Pancreas (tissue), 10 donors: ENCODE data around the gene FAM124A. TPM values are rescaled to one million over a fixed set of nuclear protein-coding genes. Genes with fewer than 3 reads are reported as not detected.

ENCODE experiments used
- ATAC-seq, 4 donors: fragments of 200-7000 bp; cut with Tn5 transposase; one replicate each; pipeline versions ENCODE4 v1.8.0 to v1.9.1; 2020; ENCODE audit warnings: mild to moderate bottlenecking in 4 of 4, moderate library complexity in 4 of 4
- DNase-seq, 6 donors: peaks; one replicate each; pipeline ENCODE4 v3.0.0-alpha.2; 2020
- FAIRE-seq: peaks from 2 replicates; lab custom pipeline; 2012; peaks lifted over from hg19 to GRCh38; lab: Jason Lieb, UNC
- H3K27ac ChIP-seq, 4 donors: fragments of 200-600 bp; sonication (generic); 1 replicate in 3 of 4; 2 replicates in 1 of 4; pipeline versions ENCODE4 v1.5.0 to v1.8.0; 2020
- H3K27me3 ChIP-seq, 4 donors: fragments of 200-600 bp; one replicate each; pipeline ENCODE4 v1.8.0; 2021
- H3K36me3 ChIP-seq, 3 donors: fragments of 200-600 bp; sonication (generic) in 1 of 3; one replicate each; pipeline versions ENCODE4 v1.5.0 to v1.8.0; 2020 to 2021
- H3K4me1 ChIP-seq, 3 donors: fragments of 200-600 bp; one replicate each; pipeline ENCODE4 v1.8.0; 2021
- H3K4me3 ChIP-seq, 4 donors: fragments of 200-600 bp; sonication (generic) in 2 of 4; one replicate each; pipeline versions ENCODE4 v1.5.0 to v1.8.0; 2020 to 2021
- H3K9me3 ChIP-seq, 4 donors: fragments of 200-600 bp; one replicate each; pipeline ENCODE4 v1.8.0; 2021
- CTCF ChIP-seq, 4 donors: fragments of 200-600 bp; sonication (generic) in 3 of 4; IDR thresholded peaks; one replicate each; pipeline versions ENCODE4 v1.5.0 to v1.8.0; 2021; ENCODE audit warnings: antibody characterized with exemption in 4 of 4
- WGBS, 2 donors: extraction: QIAGEN DNeasy Blood & Tissue Kit; methylation state at CpG; one replicate each; pipeline ENCODE4 v1.1.7; 2013; 5-methylcytosine and 5-hydroxymethylcytosine counted together
- intact Hi-C, 3 donors: fragments of 100-400 bp; cut with DNase I; formaldehyde crosslinking; loops; one replicate each; pipeline versions ENCODE4 v1.11.1 to v1.14.2; 2022
- polyA plus RNA-seq, 2 donors: library from polyadenylated mRNA; stranded (reverse); fragments of 200-250 nt; gene quantifications; one replicate each; pipeline ENCODE4 v1.2.3, GENCODE V29; 2013
- total RNA-seq, 6 donors: library from RNA; stranded (reverse); fragmentation: NEBNext Ultra II Directional in 4 of 6; extraction: Animal tissue kit (Norgen Biotek cat#: 25700) in 4 of 6; gene quantifications; one replicate each; pipeline versions ENCODE4 v1.2.1 to v1.2.4, GENCODE V29; 2021 to 2023
- donor health status: healthy with polysubstance abuse.
- donor health status: DM: no; HTN: no; CAD: no; lungs with moderate emphysema.
- donor health status: DM: no; HTN: no; CAD: no.
- donor health status: control.
- donor health status: control.
- donor health status: Bipolar disorder and iron deficiency.
- donor health status: DM: yes; HTN: yes; CAD: no.
- donor health status: DM: no; HTN: no; CAD: no.
- donor health status: DM: no; HTN: no; CAD: no.
- donor health status: DM: yes; HTN: yes; CAD: no.

Gene FAM124A
- total and polyA plus RNA-seq, 8 donors, result 0.47 to 1.6 (median 0.77) TPM

- ATAC-seq, result no peak
- H3K4me1 ChIP-seq, result peaks cover 1 to 11% (median 3%) of the 10 kb centered on the region in 3 donors
- H3K36me3 ChIP-seq, result no peaks in the 10 kb centered on the region
- no peak for DNase-seq
- no peak for FAIRE-seq
- no peak overlapping the region for H3K4me3 ChIP-seq
- no peak for TF ChIP-seq CTCF (IDR thresholded peaks at IDR 0.05)
- H3K27me3 ChIP-seq, result peaks cover 0 to 3% (median 0%) of the 10 kb centered on the region in 4 donors
- intact Hi-C loops, result no loop called here
- 74 to 93% methylated on average over 2 of the region's 2 CpGs for WGBS, 2 donors
- no peaks in the 10 kb centered on the region for H3K9me3 ChIP-seq
- H3K27ac ChIP-seq, result no peak overlapping the region
Observed at GRCh38 chr13:51245583-51245982, 23.4 kb downstream of the FAM124A start.

GRCh38 chr13:51246025-51246417, 23.8 kb downstream of the FAM124A start:
- WGBS, 2 donors, result 50 to 52% methylated on average over 4 of the region's 4 CpGs
- Histone ChIP-seq H3K4me3 (no peak overlapping the region), H3K27me3 (peaks cover 0 to 3% (median 0%) of the 10 kb centered on the region in 4 donors), H3K36me3 (no peaks in the 10 kb centered on the region), H3K9me3 (no peaks in the 10 kb centered on the region), H3K4me1 (peaks cover 4 to 15% (median 6%) of the 10 kb centered on the region in 3 donors), H3K27ac (no peak overlapping the region)
- intact Hi-C loops, result no loop called here
- DNase-seq, result no peak
- FAIRE-seq, result no peak
- no peak for TF ChIP-seq CTCF (IDR thresholded peaks at IDR 0.05)
- ATAC-seq, result no peak

- H3K4me3 ChIP-seq, result no peak overlapping the region
- intact Hi-C loops, result no loop called here
- no peak for FAIRE-seq
Observed at GRCh38 chr13:51246418-51247277, 24.4 kb downstream of the FAM124A start.

GRCh38 chr13:51249255-51249654, 27.1 kb downstream of the FAM124A start:
- Histone ChIP-seq H3K36me3 (no peaks in the 10 kb centered on the region), H3K4me1 (peaks cover 9 to 27% (median 14%) of the 10 kb centered on the region in 3 donors), H3K27ac (no peak overlapping the region), H3K4me3 (no peak overlapping the region), H3K9me3 (no peaks in the 10 kb centered on the region), H3K27me3 (peaks cover 0 to 3% (median 0%) of the 10 kb centered on the region in 4 donors)
- TF ChIP-seq CTCF (IDR thresholded peaks at IDR 0.05), result no peak
- intact Hi-C loops, result no loop called here
- 98 to 100% methylated on average over 1 of the region's 1 CpG for WGBS, 2 donors
- ATAC-seq (no peak), FAIRE-seq (no peak), DNase-seq (no peak)

More at GRCh38 chr13:51246418-51247277, 24.4 kb downstream of the FAM124A start:
- 48 to 53% methylated on average over 17 of the region's 17 CpGs for WGBS, 2 donors
- peak in 2 of 4 donors; percentile 39 to 50 for ATAC-seq
- Histone ChIP-seq H3K36me3 (no peaks in the 10 kb centered on the region), H3K27ac (no peak overlapping the region), H3K9me3 (no peaks in the 10 kb centered on the region), H3K27me3 (peaks cover 0 to 3% (median 0%) of the 10 kb centered on the region in 4 donors), H3K4me1 (peaks cover 4 to 15% (median 6%) of the 10 kb centered on the region in 3 donors)
- TF ChIP-seq CTCF (IDR thresholded peaks at IDR 0.05), result no peak
- peak in 1 of 6 donors; percentile 29 for DNase-seq
